Stimulated activated CD4-positive, alpha-beta T cell treated with anti-CD3 and anti-CD28 coated beads, Interleukin-12 subunit alpha, Interleukin-12 subunit beta, amount 100 ng/mL, for 24 hours (primary cell): ENCODE data around the gene EBF4.
"Not testable (repeated sequence)": the region's sequence is repeated elsewhere in the genome, so short reads cannot be mapped to it uniquely, and the experiment has no call there.

Experiments used
- DNase-seq, 2 experiments: peaks; one replicate each; pipeline ENCODE4 v3.0.0-alpha.2; 2020; ENCODE audit warnings: low read depth in 2 of 2

Gene EBF4

GRCh38 chr20:2757969-2758368 lies 65.4 kb downstream of the EBF4 start:
- DNase-seq: no peak

DNA sequence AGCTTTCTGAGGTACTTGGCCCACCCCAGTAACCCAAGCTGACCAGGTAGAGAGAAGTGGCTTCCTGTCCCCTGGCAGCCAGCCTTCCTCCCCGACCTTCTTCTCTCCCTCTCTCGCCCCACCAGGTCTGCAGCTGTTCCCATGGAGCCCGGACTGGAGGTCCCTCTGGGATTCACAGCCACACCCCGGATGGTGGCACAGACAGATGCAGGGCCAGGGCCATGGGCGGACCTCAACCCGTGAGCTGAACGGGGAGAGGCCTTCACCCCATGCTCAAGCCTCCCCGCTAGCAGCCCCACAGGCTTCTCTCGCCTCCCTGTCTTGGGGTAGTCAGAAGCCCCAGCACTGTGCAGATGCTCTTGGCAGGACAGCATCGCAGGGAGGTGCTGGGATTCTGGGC lies 66.6 kb downstream of the EBF4 start:
- no peak for DNase-seq

DNA sequence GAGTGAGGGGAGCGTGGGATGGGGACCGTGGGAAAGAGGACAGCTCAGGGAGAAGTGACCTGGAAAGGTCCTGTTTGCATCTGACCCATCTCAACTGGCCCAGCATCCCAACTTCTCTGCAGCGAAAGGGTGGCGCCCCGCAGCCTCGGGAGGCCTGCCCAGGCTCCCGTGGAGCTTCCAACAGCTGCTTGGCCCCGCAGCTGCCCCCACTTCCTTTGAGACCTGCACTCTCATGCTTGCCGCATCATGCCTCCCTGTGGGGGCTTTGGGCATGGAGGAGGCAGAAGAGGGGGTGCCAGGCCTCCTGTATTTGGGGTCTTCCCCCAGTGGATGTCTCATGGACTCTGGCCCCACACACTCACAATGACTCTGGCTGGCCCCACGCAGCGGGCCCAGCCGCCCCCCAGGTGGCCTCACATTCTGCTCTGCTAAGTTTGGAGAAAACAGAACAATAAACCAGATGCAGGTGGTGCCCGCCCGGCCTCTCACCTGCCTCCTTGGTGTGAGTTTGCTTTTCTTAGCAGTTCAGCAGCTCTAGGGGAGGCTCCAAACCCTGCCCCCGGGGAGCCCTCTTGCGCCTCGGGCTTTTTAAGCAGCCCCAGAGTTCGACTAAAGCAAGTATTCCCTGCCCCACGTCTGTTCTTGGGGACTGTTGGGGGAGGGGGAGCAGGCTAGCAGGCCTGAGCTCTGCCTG lies 67.2 kb downstream of the EBF4 start:
- no peak for DNase-seq

- no peak for DNase-seq
These were observed 67.8 kb downstream of the EBF4 start for GRCh38 chr20:2760297-2760951.

DNA sequence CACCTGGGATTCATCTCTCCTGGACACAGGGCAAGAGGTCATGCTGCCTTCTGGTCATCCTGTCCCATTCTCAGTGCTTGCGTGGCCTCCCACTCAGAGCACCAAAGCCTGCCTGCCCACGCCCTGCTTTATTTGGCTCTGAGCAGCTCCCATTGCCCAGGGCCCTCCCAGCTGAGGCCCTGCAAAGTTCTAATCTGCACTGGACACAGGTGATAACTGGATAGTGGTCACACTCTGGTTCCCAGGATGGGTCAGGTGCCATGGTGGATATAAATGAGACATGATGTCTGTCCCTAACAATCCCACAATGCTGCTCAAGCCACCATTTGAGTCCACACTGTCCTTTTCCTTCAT lies 68.3 kb downstream of the EBF4 start:
- no peak for DNase-seq

DNA sequence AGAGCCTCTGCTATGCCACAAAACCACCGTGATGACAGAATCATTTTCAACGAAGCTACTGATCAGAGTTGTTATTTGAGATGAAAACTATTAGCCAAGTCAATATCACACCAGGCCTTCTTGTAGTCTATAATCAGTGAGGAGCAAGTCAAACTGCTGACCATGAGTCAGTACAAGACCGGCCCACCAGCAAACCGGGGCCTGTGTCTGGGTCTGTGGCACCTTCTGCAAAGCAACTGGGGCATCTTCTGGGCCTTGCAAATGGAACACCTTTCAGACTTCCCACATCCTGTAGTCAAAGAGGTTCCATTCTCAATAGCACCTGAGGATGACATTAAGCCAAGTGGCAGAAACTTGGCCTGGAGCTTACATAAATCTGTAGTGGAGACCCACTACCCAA lies 69.3 kb downstream of the EBF4 start:
- no peak for DNase-seq

DNA sequence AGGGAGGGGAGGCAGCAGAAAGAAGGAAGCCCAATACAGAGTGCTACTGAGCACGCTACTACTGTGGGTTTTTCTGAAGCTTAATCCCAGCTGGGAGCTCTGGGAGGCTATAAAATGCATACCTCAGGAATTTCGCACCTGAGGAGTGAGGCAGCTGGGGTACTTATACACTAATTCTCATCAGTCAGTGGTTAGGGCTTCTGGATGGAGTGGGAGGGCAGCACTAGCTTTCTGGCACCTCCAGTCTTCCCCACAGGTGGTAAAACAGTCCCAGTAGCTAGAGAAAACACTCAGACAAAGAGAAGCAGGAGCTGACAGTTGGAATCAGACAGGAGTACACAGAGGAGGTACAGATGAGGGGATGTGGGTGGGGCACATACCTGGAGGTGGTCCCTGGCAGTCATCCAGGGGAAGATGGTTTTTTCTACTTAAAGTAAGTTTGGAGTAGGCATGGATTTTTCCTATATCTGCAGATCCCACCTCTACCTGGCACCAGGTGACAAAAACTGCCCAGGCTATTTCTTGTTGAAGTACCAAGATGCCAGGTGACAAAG lies 70.1 kb downstream of the EBF4 start:
- no peak for DNase-seq

GRCh38 chr20:2763186-2763585 lies 70.6 kb downstream of the EBF4 start:
- DNase-seq: no peak

- no peak for DNase-seq
These were observed 75.4 kb downstream of the EBF4 start for GRCh38 chr20:2767768-2768631.

- DNase-seq: no peak
These were observed 76.0 kb downstream of the EBF4 start for GRCh38 chr20:2768632-2769015.

DNA sequence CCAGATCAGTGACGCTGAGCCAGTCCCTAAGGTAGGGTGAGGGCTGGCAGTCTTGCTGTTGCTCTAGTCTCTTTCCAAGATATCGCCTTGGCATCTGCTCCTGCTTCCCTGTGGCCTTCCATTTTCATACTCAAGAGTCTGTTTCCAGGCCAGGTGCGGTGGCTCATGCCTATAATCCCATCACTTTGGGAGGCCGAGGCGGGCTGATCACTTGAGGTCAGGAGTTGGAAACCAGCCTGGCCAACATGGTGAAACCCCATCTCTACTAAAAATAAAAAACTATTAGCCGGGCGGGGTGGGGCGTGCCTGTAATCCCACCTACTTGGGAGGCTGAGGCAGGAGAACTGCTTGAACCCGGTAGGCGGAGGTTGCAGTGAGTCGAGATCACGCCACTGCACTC lies 77.5 kb downstream of the EBF4 start:
- not testable (repeated sequence) for DNase-seq

DNA sequence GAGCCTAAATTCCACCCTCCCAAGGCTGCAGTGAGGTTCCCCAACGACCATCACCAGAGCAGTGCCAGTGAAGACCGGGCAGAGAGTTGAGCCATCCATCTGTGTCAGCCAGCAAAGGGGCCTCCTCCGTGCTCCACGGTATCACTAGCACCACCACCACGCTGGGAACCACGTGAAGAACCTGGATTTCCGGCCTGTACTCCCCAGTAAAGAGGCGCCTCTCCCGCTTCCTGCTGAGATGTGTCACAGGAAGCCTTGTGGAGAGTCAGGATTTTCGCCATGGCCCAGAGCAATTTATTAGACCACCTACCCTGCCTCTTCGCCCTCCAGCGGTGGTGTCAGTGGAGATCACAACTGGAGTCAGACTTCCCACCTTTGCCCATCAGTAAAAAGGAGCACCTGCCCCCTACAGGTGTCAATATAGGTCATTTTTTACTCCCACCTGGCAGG lies 79.1 kb downstream of the EBF4 start:
- DNase-seq: no peak

DNA sequence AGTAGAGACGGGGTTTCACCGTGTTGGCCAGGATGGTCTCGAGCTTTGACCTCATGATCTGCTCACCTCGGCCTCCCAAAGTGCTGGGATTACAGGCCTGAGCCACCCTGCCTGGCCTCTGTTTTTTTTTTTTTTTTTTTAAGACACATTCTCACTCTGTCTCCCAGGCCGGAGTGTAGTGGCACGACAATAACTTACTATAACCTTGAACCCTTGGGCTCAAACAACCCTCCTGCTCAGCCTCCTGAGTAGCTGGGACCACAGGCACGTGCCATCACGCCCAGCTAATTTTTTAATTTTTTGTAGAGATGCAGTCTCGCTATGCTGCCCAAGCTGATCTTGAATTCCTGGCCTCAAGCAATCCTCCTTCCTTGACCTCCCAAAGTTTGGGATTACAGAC lies 81.2 kb downstream of the EBF4 start:
- no peak for DNase-seq

- DNase-seq: no peak
These were observed 82.6 kb downstream of the EBF4 start for GRCh38 chr20:2775139-2775538.

- DNase-seq: no peak
These were observed 86.2 kb downstream of the EBF4 start for GRCh38 chr20:2778602-2779321.

DNA sequence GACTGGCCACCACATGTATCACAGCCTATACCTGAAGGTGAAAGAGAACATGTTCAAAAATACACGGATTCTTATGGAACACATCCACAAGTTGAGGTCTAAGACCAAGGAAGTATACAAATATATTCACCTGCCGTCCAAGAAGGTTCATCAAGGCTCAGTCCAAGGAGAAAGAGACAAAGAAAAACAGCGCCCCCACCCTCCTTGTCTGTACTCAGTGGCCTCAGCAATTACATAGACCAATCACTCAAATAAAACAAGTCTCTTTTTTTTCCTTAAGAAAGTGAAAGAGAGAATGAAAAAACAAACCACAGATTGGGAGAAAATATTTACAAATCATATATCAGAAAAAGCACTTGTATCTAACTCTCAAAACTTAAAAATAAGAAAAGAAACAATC lies 88.4 kb downstream of the EBF4 start:
- DNase-seq: no peak

GRCh38 chr20:2783908-2784566 lies 91.5 kb downstream of the EBF4 start:
- DNase-seq: no peak

GRCh38 chr20:2793471-2793870 lies 100.9 kb downstream of the EBF4 start:
- no peak for DNase-seq

GRCh38 chr20:2794202-2794748 lies 101.7 kb downstream of the EBF4 start:
- no peak for DNase-seq

DNA sequence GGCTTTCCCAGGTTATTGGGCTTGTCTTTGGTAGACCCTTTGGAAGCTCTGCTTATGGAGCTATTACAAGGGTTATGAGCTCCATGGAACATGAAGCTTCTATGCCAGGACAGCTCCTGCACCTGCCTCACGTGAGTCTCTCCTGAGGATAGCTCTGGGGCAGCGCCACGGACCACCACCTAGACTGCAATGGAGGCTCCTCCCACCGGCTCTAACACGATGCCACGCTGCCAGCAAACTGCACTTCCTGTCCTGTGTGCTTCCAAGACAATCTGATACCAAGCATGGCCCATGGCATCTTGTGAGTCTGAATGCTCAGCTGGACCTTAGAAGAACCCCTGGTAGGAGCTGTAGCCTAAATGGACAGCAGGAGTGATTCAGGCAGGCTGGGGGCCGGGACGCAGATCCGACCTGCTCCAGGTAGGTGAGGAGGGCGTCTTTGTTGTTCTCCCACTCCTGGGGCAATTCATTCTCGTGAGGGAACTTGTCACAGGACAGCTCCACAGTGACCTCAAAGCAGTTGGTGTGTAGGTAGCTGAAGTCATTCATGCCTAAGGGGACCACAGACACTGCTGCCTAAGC lies 102.4 kb downstream of the EBF4 start:
- DNase-seq: no peak

GRCh38 chr20:2795451-2795850 lies 102.9 kb downstream of the EBF4 start:
- DNase-seq: no peak
